HG02623 (cell line): ENCODE data around the gene MGAT3.

Experiments used
- ATAC-seq: cut with Tn5 transposase; IDR thresholded peaks from one replicate; pipeline ENCODE4 v1.9.1; 2021; ENCODE audit warnings: moderate library complexity; ENCODE audit not compliant: unreplicated experiment

The MGAT3 gene

GRCh38 chr22:39525658-39525975 is 68.8 kb downstream of the MGAT3 start:
- ATAC-seq = no peak

- no peak for ATAC-seq
Observed at GRCh38 chr22:39526736-39527171, 69.9 kb downstream of the MGAT3 start.

GRCh38 chr22:39527481-39527961 is 70.7 kb downstream of the MGAT3 start:
- ATAC-seq = no peak

GRCh38 chr22:39528080-39528661 is 71.4 kb downstream of the MGAT3 start:
- ATAC-seq = no peak

- ATAC-seq = no peak
Observed at GRCh38 chr22:39528681-39529486, 72.1 kb downstream of the MGAT3 start.

- ATAC-seq = no peak
Observed at GRCh38 chr22:39529487-39529851, 72.7 kb downstream of the MGAT3 start.

GRCh38 chr22:39530116-39530515 is 73.3 kb downstream of the MGAT3 start:
- no peak for ATAC-seq

- ATAC-seq = no peak
Observed at GRCh38 chr22:39530692-39531331, 74.0 kb downstream of the MGAT3 start.

- ATAC-seq = peak; percentile 73
Observed at GRCh38 chr22:39532215-39533073, 75.6 kb downstream of the MGAT3 start, which contains the start of gene RPS19BP1. RPS19BP1 (minus strand) TSS chr22:39532748; CDS start chr22:39532738, 10 bp downstream.

GRCh38 chr22:39534092-39534506 is 77.3 kb downstream of the MGAT3 start:
- ATAC-seq = no peak

- ATAC-seq = no peak
Observed at GRCh38 chr22:39534591-39535356, 78.0 kb downstream of the MGAT3 start.

GRCh38 chr22:39535357-39535725 is 78.5 kb downstream of the MGAT3 start:
- ATAC-seq = no peak

GRCh38 chr22:39535831-39536449 is 79.1 kb downstream of the MGAT3 start:
- ATAC-seq = no peak

- no peak for ATAC-seq
Observed at GRCh38 chr22:39536711-39537110, 79.9 kb downstream of the MGAT3 start.

GRCh38 chr22:39537975-39538374 is 81.2 kb downstream of the MGAT3 start:
- no peak for ATAC-seq
